ENCODE measurements around the gene GLCE. TPM values are rescaled to one million over a fixed set of nuclear protein-coding genes. Genes with fewer than 3 reads are reported as not detected.

Gene GLCE
- total RNA-seq, 1 donor = 14.8 TPM

- no peaks in the 10 kb centered on the region for H3K79me2 ChIP-seq (ENCODE audit: insufficient read depth, low read length)
- TF ChIP-seq, protein P1, sequence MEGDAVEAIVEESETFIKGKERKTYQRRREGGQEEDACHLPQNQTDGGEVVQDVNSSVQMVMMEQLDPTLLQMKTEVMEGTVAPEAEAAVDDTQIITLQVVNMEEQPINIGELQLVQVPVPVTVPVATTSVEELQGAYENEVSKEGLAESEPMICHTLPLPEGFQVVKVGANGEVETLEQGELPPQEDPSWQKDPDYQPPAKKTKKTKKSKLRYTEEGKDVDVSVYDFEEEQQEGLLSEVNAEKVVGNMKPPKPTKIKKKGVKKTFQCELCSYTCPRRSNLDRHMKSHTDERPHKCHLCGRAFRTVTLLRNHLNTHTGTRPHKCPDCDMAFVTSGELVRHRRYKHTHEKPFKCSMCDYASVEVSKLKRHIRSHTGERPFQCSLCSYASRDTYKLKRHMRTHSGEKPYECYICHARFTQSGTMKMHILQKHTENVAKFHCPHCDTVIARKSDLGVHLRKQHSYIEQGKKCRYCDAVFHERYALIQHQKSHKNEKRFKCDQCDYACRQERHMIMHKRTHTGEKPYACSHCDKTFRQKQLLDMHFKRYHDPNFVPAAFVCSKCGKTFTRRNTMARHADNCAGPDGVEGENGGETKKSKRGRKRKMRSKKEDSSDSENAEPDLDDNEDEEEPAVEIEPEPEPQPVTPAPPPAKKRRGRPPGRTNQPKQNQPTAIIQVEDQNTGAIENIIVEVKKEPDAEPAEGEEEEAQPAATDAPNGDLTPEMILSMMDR (IDR thresholded peaks at IDR 0.05; ENCODE audit: extremely low read depth, low read depth, low read length) = no peak
Observed at GRCh38 chr15:69226023-69226355, 65.6 kb downstream of the GLCE start.

DNA sequence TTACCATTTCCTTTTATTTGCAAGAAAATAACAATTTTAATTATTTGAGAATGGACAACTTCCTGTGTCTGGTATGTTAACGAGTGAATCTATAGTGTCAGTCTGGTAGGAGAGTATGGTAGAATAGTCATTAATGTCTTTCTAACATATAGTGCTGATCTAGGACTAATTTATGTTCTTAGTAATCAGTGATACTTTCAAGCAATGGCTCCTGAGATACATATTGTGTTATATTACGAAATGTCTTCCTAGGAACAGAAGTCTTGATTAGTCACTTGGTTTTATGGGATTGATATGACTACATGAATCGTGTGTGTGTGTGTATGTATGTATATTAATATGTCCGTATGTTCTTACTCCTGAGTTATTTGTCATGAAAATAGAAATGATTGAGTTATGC is 71.7 kb downstream of the GLCE start:
- no peaks in the 10 kb centered on the region for H3K27me3 ChIP-seq (ENCODE audit: insufficient read depth, low read length)
- no peaks in the 10 kb centered on the region for H4K20me1 ChIP-seq (ENCODE audit: insufficient read depth, low read length)
- TF ChIP-seq, protein P1 (IDR thresholded peaks at IDR 0.05; ENCODE audit: extremely low read depth, low read depth, low read length) = no peak
- H3K4me1 ChIP-seq (ENCODE audit: insufficient read depth, low read length) = no peaks in the 10 kb centered on the region
- H2AFZ ChIP-seq (ENCODE audit: low read length) = no peak overlapping the region
- H3K4me2 ChIP-seq (ENCODE audit: insufficient read depth, low read length) = no peak overlapping the region
- H3K4me3 ChIP-seq (ENCODE audit: insufficient read depth, low read length) = no peak overlapping the region
- H3K79me2 ChIP-seq (ENCODE audit: insufficient read depth, low read length) = no peaks in the 10 kb centered on the region
- H3K27ac ChIP-seq (ENCODE audit: low read depth, low read length) = no peak overlapping the region
- DNase-seq (ENCODE audit: insufficient read length, low spot score, missing footprints) = peak; percentile 3
- H3K9me3 ChIP-seq (ENCODE audit: low read depth, low read length) = no peaks in the 10 kb centered on the region
- H3K36me3 ChIP-seq (ENCODE audit: insufficient read depth, low read length) = no peaks in the 10 kb centered on the region

More at GRCh38 chr15:69226023-69226355, 65.6 kb downstream of the GLCE start:
- Histone ChIP-seq H3K27me3 (ENCODE audit: insufficient read depth, low read length) (no peaks in the 10 kb centered on the region), H3K9me3 (ENCODE audit: low read depth, low read length) (no peaks in the 10 kb centered on the region), H3K36me3 (ENCODE audit: insufficient read depth, low read length) (no peaks in the 10 kb centered on the region), H3K4me3 (ENCODE audit: insufficient read depth, low read length) (no peak overlapping the region), H2AFZ (ENCODE audit: low read length) (no peak overlapping the region), H4K20me1 (ENCODE audit: insufficient read depth, low read length) (no peaks in the 10 kb centered on the region), H3K4me1 (ENCODE audit: insufficient read depth, low read length) (no peaks in the 10 kb centered on the region), H3K4me2 (ENCODE audit: insufficient read depth, low read length) (no peak overlapping the region), H3K27ac (ENCODE audit: low read depth, low read length) (no peak overlapping the region)
- no peak for DNase-seq (ENCODE audit: insufficient read length, low spot score, missing footprints)

GRCh38 chr15:69232765-69233164 is 72.3 kb downstream of the GLCE start:
- Histone ChIP-seq H3K27ac (ENCODE audit: low read depth, low read length) (no peak overlapping the region), H3K4me3 (ENCODE audit: insufficient read depth, low read length) (no peak overlapping the region), H3K27me3 (ENCODE audit: insufficient read depth, low read length) (no peaks in the 10 kb centered on the region), H3K4me1 (ENCODE audit: insufficient read depth, low read length) (no peaks in the 10 kb centered on the region), H3K79me2 (ENCODE audit: insufficient read depth, low read length) (no peaks in the 10 kb centered on the region), H3K9me3 (ENCODE audit: low read depth, low read length) (no peaks in the 10 kb centered on the region), H4K20me1 (ENCODE audit: insufficient read depth, low read length) (no peaks in the 10 kb centered on the region), H2AFZ (ENCODE audit: low read length) (no peak overlapping the region), H3K4me2 (ENCODE audit: insufficient read depth, low read length) (no peak overlapping the region), H3K36me3 (ENCODE audit: insufficient read depth, low read length) (no peaks in the 10 kb centered on the region)
- no peak for DNase-seq (ENCODE audit: insufficient read length, low spot score, missing footprints)
- TF ChIP-seq, protein P1 (IDR thresholded peaks at IDR 0.05; ENCODE audit: extremely low read depth, low read depth, low read length) = no peak

GRCh38 chr15:69234676-69235075 is 74.2 kb downstream of the GLCE start:
- DNase-seq (ENCODE audit: insufficient read length, low spot score, missing footprints) = no peak
- TF ChIP-seq, protein P1 (IDR thresholded peaks at IDR 0.05; ENCODE audit: extremely low read depth, low read depth, low read length) = no peak
- H3K4me2 ChIP-seq (ENCODE audit: insufficient read depth, low read length) = no peak overlapping the region

More at GRCh38 chr15:69234676-69235075, 74.2 kb downstream of the GLCE start:
- Histone ChIP-seq H3K36me3 (ENCODE audit: insufficient read depth, low read length) (no peaks in the 10 kb centered on the region), H3K4me1 (ENCODE audit: insufficient read depth, low read length) (no peaks in the 10 kb centered on the region), H4K20me1 (ENCODE audit: insufficient read depth, low read length) (no peaks in the 10 kb centered on the region), H3K27ac (ENCODE audit: low read depth, low read length) (no peak overlapping the region), H3K4me3 (ENCODE audit: insufficient read depth, low read length) (no peak overlapping the region), H2AFZ (ENCODE audit: low read length) (no peak overlapping the region), H3K79me2 (ENCODE audit: insufficient read depth, low read length) (no peaks in the 10 kb centered on the region), H3K9me3 (ENCODE audit: low read depth, low read length) (no peaks in the 10 kb centered on the region), H3K27me3 (ENCODE audit: insufficient read depth, low read length) (no peaks in the 10 kb centered on the region)
